ENCODE results near the gene MAPKBP1.

GRCh38 chr15:41869770-41870688 lies 95.7 kb downstream of the MAPKBP1 start:
- TF ChIP-seq EZH2 (IDR thresholded peaks at IDR 0.05; ENCODE audit: borderline replicate concordance, insufficient read depth, low read length, poor library complexity, severe bottlenecking) = no peak
- TF ChIP-seq, protein P1, sequence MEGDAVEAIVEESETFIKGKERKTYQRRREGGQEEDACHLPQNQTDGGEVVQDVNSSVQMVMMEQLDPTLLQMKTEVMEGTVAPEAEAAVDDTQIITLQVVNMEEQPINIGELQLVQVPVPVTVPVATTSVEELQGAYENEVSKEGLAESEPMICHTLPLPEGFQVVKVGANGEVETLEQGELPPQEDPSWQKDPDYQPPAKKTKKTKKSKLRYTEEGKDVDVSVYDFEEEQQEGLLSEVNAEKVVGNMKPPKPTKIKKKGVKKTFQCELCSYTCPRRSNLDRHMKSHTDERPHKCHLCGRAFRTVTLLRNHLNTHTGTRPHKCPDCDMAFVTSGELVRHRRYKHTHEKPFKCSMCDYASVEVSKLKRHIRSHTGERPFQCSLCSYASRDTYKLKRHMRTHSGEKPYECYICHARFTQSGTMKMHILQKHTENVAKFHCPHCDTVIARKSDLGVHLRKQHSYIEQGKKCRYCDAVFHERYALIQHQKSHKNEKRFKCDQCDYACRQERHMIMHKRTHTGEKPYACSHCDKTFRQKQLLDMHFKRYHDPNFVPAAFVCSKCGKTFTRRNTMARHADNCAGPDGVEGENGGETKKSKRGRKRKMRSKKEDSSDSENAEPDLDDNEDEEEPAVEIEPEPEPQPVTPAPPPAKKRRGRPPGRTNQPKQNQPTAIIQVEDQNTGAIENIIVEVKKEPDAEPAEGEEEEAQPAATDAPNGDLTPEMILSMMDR (IDR thresholded peaks at IDR 0.05; ENCODE audit: poor library complexity, severe bottlenecking) = no peak
- TF ChIP-seq MXI1 (conservative IDR thresholded peaks at IDR 0.05; ENCODE audit: poor library complexity, severe bottlenecking) = no peak

Measured in neural cell (in vitro differentiated cells).